ENCODE results near the gene ORAI3. TPM values are rescaled to one million over a fixed set of nuclear protein-coding genes. Genes with fewer than 3 reads are reported as not detected.

ORAI3 gene
- total RNA-seq (2014; rRNA removed): 3.6 and 5.7 TPM in 2 replicates
- percentile 48 among the genes with signal in this experiment for Bru-seq, nascent RNA
- BruChase-seq, experiment 1, labeled RNA remaining after a 6-hour chase: percentile 86 among the genes with signal in this experiment
- percentile 73 among the genes with signal in this experiment for BruChase-seq, experiment 2, labeled RNA remaining after a 2-hour chase
- long read RNA-seq, transcript ORAI3-201 (2 exons, 2,206 nt): major isoform, 26 of 35 reads
- long read RNA-seq, partial matches to known transcripts: 6 of 35 reads
- long read RNA-seq, other reads (novel, unspliced or antisense): 1 of 35 reads

GRCh38 chr16:30948667-30949649 is at the start of gene ORAI3:
Gene ORAI3 (plus strand): TSS chr16:30949068. CDS start chr16:30949290, 222 bp downstream.
- ATAC-seq: peak; percentile 63
- Histone ChIP-seq H3F3A (ENCODE audit: low read length, unreplicated experiment) (no peaks in the 10 kb centered on the region), H3K9ac (ENCODE audit: low read length) (peak within 1 kb of the TSS; percentile 70), H3K36me3 (ENCODE audit: low read depth, low read length) (no peaks in the 10 kb centered on the region; the same call in 1 of the 2 replicates), H3K4me1 (ENCODE audit: insufficient read depth, low read length) (peaks cover 8% of the 10 kb centered on the region), H4K20me1 (ENCODE audit: low read length) (no peaks in the 10 kb centered on the region), H3K4me2 (ENCODE audit: low read length) (peak within 1 kb of the TSS; percentile 97), H2AFZ (ENCODE audit: low read length) (peak within 1 kb of the TSS; percentile 84), H3K79me2 (ENCODE audit: low read length) (no peaks in the 10 kb centered on the region), H3K27me3 (ENCODE audit: low read length) (no peaks in the 10 kb centered on the region), H3K27ac (ENCODE audit: low read length) (no peak within 1 kb of the TSS), H3K4me3 (ENCODE audit: low read length) (peak within 1 kb of the TSS; percentile 79), H3K9me3 (ENCODE audit: low read length) (no peaks in the 10 kb centered on the region), H3K9me2 (replicated peaks; ENCODE audit: low read length) (no peaks in the 10 kb centered on the region)
- CTCF ChIA-PET: interaction anchor here (0.6 to 0.9 kb wide), 2 partner anchors 47 to 493 kb away, joined by 4 read pairs; partner anchors contain the start of gene ZNF843
- POLR2A ChIA-PET (ENCODE audit: unreplicated experiment): no interaction called here
- no peak for TF ChIP-seq EZH2 (IDR thresholded peaks at IDR 0.05; ENCODE audit: low read length, unreplicated experiment)
- no peak for TF ChIP-seq CTCF (conservative IDR thresholded peaks at IDR 0.05; ENCODE audit: low read depth, low read length)
- TF ChIP-seq EZH2phosphoT487 (IDR thresholded peaks at IDR 0.05; ENCODE audit: borderline replicate concordance, low read length): no peak
- no TSS peak for BruUV-seq (replicated peaks)
- intact Hi-C loops (cut with micrococcal nuclease): no loop called here
- DNase-seq: peak; percentile 42

- DNase-seq (no peak), ATAC-seq (no peak)
- POLR2A ChIA-PET (ENCODE audit: unreplicated experiment): no interaction called here
- Histone ChIP-seq H3K9me3 (ENCODE audit: low read length) (no peaks in the 10 kb centered on the region), H3K27me3 (ENCODE audit: low read length) (no peaks in the 10 kb centered on the region), H3K79me2 (ENCODE audit: low read length) (no peaks in the 10 kb centered on the region), H3K9me2 (replicated peaks; ENCODE audit: low read length) (no peaks in the 10 kb centered on the region), H3F3A (ENCODE audit: low read length, unreplicated experiment) (peaks cover 4% of the 10 kb centered on the region), H2AFZ (ENCODE audit: low read length) (no peak overlapping the region), H3K4me1 (ENCODE audit: insufficient read depth, low read length) (peaks cover 21% of the 10 kb centered on the region), H4K20me1 (ENCODE audit: low read length) (no peaks in the 10 kb centered on the region), H3K27ac (ENCODE audit: low read length) (no peak overlapping the region), H3K36me3 (ENCODE audit: low read depth, low read length) (no peaks in the 10 kb centered on the region), H3K4me2 (ENCODE audit: low read length) (no peak overlapping the region), H3K4me3 (ENCODE audit: low read length) (no peak overlapping the region), H3K9ac (ENCODE audit: low read length) (no peak overlapping the region)
- intact Hi-C loops (cut with micrococcal nuclease): no loop called here
- CTCF ChIA-PET: no interaction called here
- TF ChIP-seq EZH2 (IDR thresholded peaks at IDR 0.05; ENCODE audit: low read length, unreplicated experiment): no peak
- TF ChIP-seq CTCF (conservative IDR thresholded peaks at IDR 0.05; ENCODE audit: low read depth, low read length): no peak
- no peak for TF ChIP-seq EZH2phosphoT487 (IDR thresholded peaks at IDR 0.05; ENCODE audit: borderline replicate concordance, low read length)
- BruUV-seq (replicated peaks): no TSS peak
Observed at GRCh38 chr16:30899794-30900193, 49.1 kb upstream of the ORAI3 start.
